GM23248 (cell line): ENCODE data around the gene TMBIM4. TPM values are rescaled to one million over a fixed set of nuclear protein-coding genes. Genes with fewer than 3 reads are reported as not detected.

ENCODE experiments used
- DNase-seq: peaks from one replicate; pipeline ENCODE4 v3.0.0-alpha.2; 2015
- H2AFZ ChIP-seq: fragments of 200-600 bp; sonication (generic); 2 replicates; pipeline ENCODE4 v1.6.1; 2016; ENCODE audit warnings: antibody characterized with exemption
- H3F3A ChIP-seq: fragments of 200-600 bp; sonication (generic); 2 replicates; pipeline ENCODE4 v1.6.1; 2016; ENCODE audit warnings: mild to moderate bottlenecking, antibody characterized with exemption, mixed run types; ENCODE audit not compliant: insufficient read depth
- H3K27ac ChIP-seq: fragments of 200-600 bp; sonication (generic); 2 replicates; pipeline ENCODE4 v1.5.1; 2016; ENCODE audit warnings: mild to moderate bottlenecking
- H3K27me3 ChIP-seq: fragments of 200-600 bp; sonication (generic); replicated peaks from 2 replicates; pipeline ENCODE4 v1.6.1; 2016; ENCODE audit warnings: mild to moderate bottlenecking; ENCODE audit not compliant: insufficient read depth
- H3K36me3 ChIP-seq: fragments of 200-600 bp; sonication (generic); 2 replicates; pipeline ENCODE4 v1.6.1; 2016; ENCODE audit warnings: low read depth, mild to moderate bottlenecking
- H3K4me1 ChIP-seq: fragments of 200-600 bp; sonication (generic); 2 replicates; pipeline ENCODE4 v1.6.1; 2016; ENCODE audit warnings: mild to moderate bottlenecking; ENCODE audit not compliant: insufficient read depth
- H3K4me2 ChIP-seq: fragments of 200-600 bp; sonication (generic); one replicate; pipeline ENCODE4 v1.6.1; 2016; ENCODE audit warnings: mild to moderate bottlenecking; ENCODE audit not compliant: unreplicated experiment
- H3K4me3 ChIP-seq: fragments of 200-600 bp; sonication (generic); 2 replicates; pipeline ENCODE4 v1.5.1; 2016; ENCODE audit warnings: mild to moderate bottlenecking
- H3K79me2 ChIP-seq: fragments of 200-600 bp; sonication (generic); 2 replicates; pipeline ENCODE4 v1.6.1; 2016; ENCODE audit warnings: mild to moderate bottlenecking; ENCODE audit not compliant: insufficient read depth
- H3K9ac ChIP-seq: fragments of 200-600 bp; sonication (generic); 2 replicates; pipeline ENCODE4 v1.6.1; 2016; ENCODE audit warnings: mild to moderate bottlenecking
- H3K9me2 ChIP-seq: fragments of 200-600 bp; sonication (generic); 2 replicates; pipeline ENCODE4 v1.6.1; 2016; ENCODE audit warnings: mixed run types, mild to moderate bottlenecking, moderate library complexity; ENCODE audit not compliant: insufficient read depth
- H3K9me3 ChIP-seq: fragments of 200-600 bp; sonication (generic); one replicate; pipeline ENCODE4 v1.6.1; 2017; ENCODE audit warnings: low read depth
- H4K20me1 ChIP-seq: fragments of 200-600 bp; sonication (generic); 2 replicates; pipeline ENCODE4 v1.6.0; 2016; ENCODE audit not compliant: insufficient read depth
- EZH2 ChIP-seq: fragments of 200-600 bp; sonication (generic); IDR thresholded peaks from 2 replicates; pipeline ENCODE4 v1.6.1; 2018; ENCODE audit warnings: antibody characterized with exemption, mild to moderate bottlenecking; ENCODE audit not compliant: insufficient read depth, poor library complexity, severe bottlenecking
- EZH2phosphoT487 ChIP-seq: fragments of 200-600 bp; sonication (generic); IDR thresholded peaks from 2 replicates; pipeline ENCODE4 v1.6.1; 2018; ENCODE audit warnings: antibody characterized with exemption, moderate library complexity, mild to moderate bottlenecking, low read depth; ENCODE audit not compliant: insufficient read depth
- WGBS, 2 experiments: methylation state at CpG; one replicate each; pipeline ENCODE4 v1.1.6; 2015 to 2017; ENCODE audit warnings: low lambda C conversion rate in 2 of 2, low coverage in 1 of 2; ENCODE audit errors: missing lambda C conversion rate in 2 of 2; 5-methylcytosine and 5-hydroxymethylcytosine counted together
- in situ Hi-C: fragments of 300-500 bp; cut with MboI; formaldehyde crosslinking; loops from 2 replicates; pipeline ENCODE4 v1.15.0; 2020
- polyA plus RNA-seq: library from polyadenylated mRNA; unstranded; fragments of >200 nt; fragmentation: Nextera tagmentation; extraction: Ambion mirVana; gene quantifications from 2 replicates; pipeline ENCODE4 v1.2.1, GENCODE V29; 2016
- total RNA-seq: library from RNA; depleted of rRNA; stranded (reverse); fragments of >200 nt; shearing (Covaris generic); gene quantifications from 2 replicates; pipeline ENCODE4 v1.2.3, GENCODE V29; 2014

TMBIM4 gene
- total and polyA plus RNA-seq, 2 experiments from 2014 or later = 162 to 276 TPM

GRCh38 chr12:66168410-66168809 lies 1.4 kb downstream of the TMBIM4 start:
- Histone ChIP-seq H3K9me3 (no peaks in the 10 kb centered on the region), H3K4me3 (peak overlapping the region; percentile 83), H3K9ac (peak overlapping the region; percentile 90), H3K4me2 (peak overlapping the region; percentile 81), H3K79me2 (peaks cover 52% of the 10 kb centered on the region), H3F3A (peaks cover 33% of the 10 kb centered on the region), H3K27ac (peak overlapping the region; percentile 93), H4K20me1 (no peaks in the 10 kb centered on the region), H3K36me3 (peaks cover 10% of the 10 kb centered on the region), H3K4me1 (peaks cover 24% of the 10 kb centered on the region), H3K9me2 (no peaks in the 10 kb centered on the region), H3K27me3 (no peaks in the 10 kb centered on the region), H2AFZ (peak overlapping the region; percentile 96)
- peak; percentile 13 for DNase-seq
- in situ Hi-C loops = no loop called here
- TF ChIP-seq EZH2 (no peak), EZH2phosphoT487 (no peak)
- WGBS, 2 experiments = 61 to 64% methylated on average over 8 of the region's 8 CpGs

- in situ Hi-C loops = no loop called here
- H3K9me3 ChIP-seq = no peaks in the 10 kb centered on the region
- no peak overlapping the region for H3K27ac ChIP-seq
- no peak for DNase-seq
- no peaks in the 10 kb centered on the region for H3K27me3 ChIP-seq
- no peak for TF ChIP-seq EZH2
- H2AFZ ChIP-seq = no peak overlapping the region
- no peaks in the 10 kb centered on the region for H4K20me1 ChIP-seq
- H3K79me2 ChIP-seq = peaks cover 71% of the 10 kb centered on the region
- no peak overlapping the region for H3K4me3 ChIP-seq
- H3K9me2 ChIP-seq = no peaks in the 10 kb centered on the region
- peaks cover 10% of the 10 kb centered on the region for H3K36me3 ChIP-seq
- H3K4me2 ChIP-seq = no peak overlapping the region
- H3K4me1 ChIP-seq = peaks cover 24% of the 10 kb centered on the region
- H3K9ac ChIP-seq = no peak overlapping the region
- WGBS, 2 experiments = 78 to 80% methylated on average over 2 of the region's 2 CpGs
- H3F3A ChIP-seq = peaks cover 33% of the 10 kb centered on the region
Measured at GRCh38 chr12:66166561-66166960, 3.2 kb downstream of the TMBIM4 start.

DNA sequence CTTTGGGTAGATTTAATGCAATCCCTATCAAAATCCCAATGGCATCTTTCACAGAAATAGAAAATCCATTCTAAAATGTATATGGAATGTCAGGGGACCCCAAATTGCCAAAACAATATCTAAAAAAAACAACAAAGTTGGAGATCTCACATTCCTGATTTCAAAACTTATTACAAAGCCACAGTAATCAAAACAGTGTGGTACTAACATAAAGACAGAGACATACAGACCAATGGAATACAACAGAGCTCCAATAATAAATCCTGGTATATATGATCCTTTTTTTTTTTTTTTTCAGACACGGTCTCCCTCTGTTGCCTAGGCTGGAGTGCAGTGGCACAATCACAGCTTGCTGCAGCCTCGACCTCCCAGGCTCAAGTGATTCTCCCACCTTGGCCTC lies 4.7 kb downstream of the TMBIM4 start:
- Histone ChIP-seq H2AFZ (no peak overlapping the region), H3K27me3 (no peaks in the 10 kb centered on the region), H3F3A (peaks cover 30% of the 10 kb centered on the region), H3K9me2 (no peaks in the 10 kb centered on the region), H3K4me3 (no peak overlapping the region), H3K4me1 (peaks cover 24% of the 10 kb centered on the region), H3K9ac (no peak overlapping the region), H3K4me2 (no peak overlapping the region), H4K20me1 (no peaks in the 10 kb centered on the region), H3K79me2 (peaks cover 85% of the 10 kb centered on the region), H3K36me3 (peaks cover 12% of the 10 kb centered on the region), H3K9me3 (no peaks in the 10 kb centered on the region), H3K27ac (no peak overlapping the region; the same call in 1 of the 2 replicates)
- in situ Hi-C loops = no loop called here
- no peak for DNase-seq
- TF ChIP-seq EZH2 (no peak), EZH2phosphoT487 (no peak)
- 97 to 100% methylated on average over 2 of the region's 2 CpGs for WGBS, 2 experiments

DNA sequence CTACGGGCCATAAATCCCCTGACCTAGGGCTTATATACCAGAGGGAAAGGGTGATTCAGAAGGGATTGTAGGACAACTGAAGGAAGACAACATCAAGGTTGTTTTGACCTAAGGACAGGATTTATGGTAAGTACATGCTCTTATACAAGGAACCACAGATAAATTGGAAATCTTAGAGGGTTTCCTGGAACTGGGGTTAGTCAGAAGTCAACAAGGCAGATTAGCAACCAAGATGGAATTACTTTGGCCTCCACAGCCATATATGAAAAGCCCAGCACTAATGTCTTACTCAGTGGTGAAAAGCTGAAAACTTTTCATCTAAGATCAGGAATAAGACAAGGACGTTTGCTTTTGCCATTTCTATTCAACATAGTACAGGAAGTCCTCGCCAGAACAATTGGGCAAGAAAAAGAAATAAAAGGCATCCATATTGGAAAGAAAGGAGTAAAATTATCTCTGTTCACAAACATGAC lies 5.4 kb downstream of the TMBIM4 start:
- Histone ChIP-seq H2AFZ (no peak overlapping the region), H3K4me2 (no peak overlapping the region), H3K27ac (peak overlapping the region; percentile 41), H3K4me3 (no peak overlapping the region), H3K9me2 (no peaks in the 10 kb centered on the region), H3K79me2 (peaks cover 93% of the 10 kb centered on the region), H4K20me1 (no peaks in the 10 kb centered on the region), H3K9ac (no peak overlapping the region), H3K27me3 (no peaks in the 10 kb centered on the region), H3K9me3 (no peaks in the 10 kb centered on the region), H3K4me1 (peaks cover 24% of the 10 kb centered on the region), H3K36me3 (peaks cover 18% of the 10 kb centered on the region), H3F3A (peaks cover 28% of the 10 kb centered on the region)
- TF ChIP-seq EZH2 = no peak
- TF ChIP-seq EZH2phosphoT487 = no peak
- in situ Hi-C loops = no loop called here
- peak; percentile 58 for DNase-seq
- 71 to 75% methylated on average over 3 of the region's 3 CpGs for WGBS, 2 experiments

DNA sequence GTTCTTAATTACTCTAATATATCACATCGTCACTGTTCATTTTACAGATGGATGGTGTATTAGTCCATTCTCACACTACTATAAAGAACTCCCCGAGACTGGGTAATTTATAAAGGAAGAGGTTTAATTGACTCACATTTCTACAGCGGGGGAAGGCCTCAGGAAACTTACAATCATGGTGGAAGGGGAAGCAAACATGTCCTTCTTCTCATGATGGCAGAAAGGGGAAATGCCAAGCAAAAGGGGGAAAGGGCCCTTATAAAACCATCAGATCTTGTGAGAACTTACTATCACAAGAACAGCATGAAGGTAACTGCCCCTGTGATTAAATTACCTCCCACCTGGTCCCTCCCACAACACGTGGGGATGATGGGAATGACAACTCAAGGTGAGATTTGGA lies 6.5 kb downstream of the TMBIM4 start:
- Histone ChIP-seq H3K4me2 (no peak overlapping the region), H3F3A (peaks cover 20% of the 10 kb centered on the region), H2AFZ (no peak overlapping the region), H4K20me1 (no peaks in the 10 kb centered on the region), H3K79me2 (peaks cover 100% of the 10 kb centered on the region), H3K36me3 (peaks cover 18% of the 10 kb centered on the region), H3K27ac (no peak overlapping the region), H3K9me2 (no peaks in the 10 kb centered on the region), H3K4me1 (peaks cover 18% of the 10 kb centered on the region), H3K9ac (no peak overlapping the region), H3K27me3 (no peaks in the 10 kb centered on the region), H3K4me3 (no peak overlapping the region), H3K9me3 (no peaks in the 10 kb centered on the region)
- in situ Hi-C loops = no loop called here
- 64 to 70% methylated on average over 4 of the region's 4 CpGs for WGBS, 2 experiments
- TF ChIP-seq EZH2 = no peak
- TF ChIP-seq EZH2phosphoT487 = no peak
- no peak for DNase-seq
